GM12892 (cell line): Measurements from ENCODE around the gene SERPINB10.

Source experiments
- POLR2A ChIP-seq: IDR thresholded peaks from 2 replicates; pipeline ENCODE4 v1.6.1; 2011; ENCODE audit warnings: low read depth, low read length, control low read depth
- POLR2AphosphoS5 ChIP-seq: IDR thresholded peaks from 2 replicates; pipeline ENCODE4 v1.6.1; 2011; ENCODE audit warnings: low read depth, low read length, control low read depth

DNA sequence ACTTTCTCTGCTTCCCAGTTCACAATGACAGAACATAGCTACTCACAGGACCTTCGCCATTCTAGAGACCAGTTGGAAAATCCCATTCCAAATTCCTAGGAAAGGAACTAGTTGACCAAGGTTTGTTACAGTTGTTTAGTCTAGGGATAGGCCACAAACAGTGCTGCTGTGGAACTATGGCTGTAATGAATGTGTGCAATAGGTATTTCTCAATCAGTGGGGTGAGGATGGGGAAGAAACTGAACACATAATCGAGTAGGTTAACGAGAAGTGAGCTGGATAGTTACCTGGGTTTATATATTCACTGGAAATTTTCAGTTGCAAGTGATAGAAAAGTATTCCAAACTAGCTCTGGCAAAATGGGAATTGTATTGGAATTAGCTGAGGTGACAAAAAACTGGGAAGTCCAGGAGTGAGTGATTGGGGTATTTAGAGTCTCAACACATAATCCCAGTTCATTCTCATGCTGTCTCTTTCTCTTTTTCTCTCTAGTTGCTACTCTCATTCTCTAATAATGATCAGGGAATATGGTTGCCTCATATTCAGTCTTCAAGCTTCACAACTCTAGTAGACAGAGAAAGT lies 23.1 kb downstream of the SERPINB10 start:
- TF ChIP-seq POLR2AphosphoS5, result no peak
- no peak for TF ChIP-seq POLR2A
